ENCODE results near the gene DTD1.

DNA sequence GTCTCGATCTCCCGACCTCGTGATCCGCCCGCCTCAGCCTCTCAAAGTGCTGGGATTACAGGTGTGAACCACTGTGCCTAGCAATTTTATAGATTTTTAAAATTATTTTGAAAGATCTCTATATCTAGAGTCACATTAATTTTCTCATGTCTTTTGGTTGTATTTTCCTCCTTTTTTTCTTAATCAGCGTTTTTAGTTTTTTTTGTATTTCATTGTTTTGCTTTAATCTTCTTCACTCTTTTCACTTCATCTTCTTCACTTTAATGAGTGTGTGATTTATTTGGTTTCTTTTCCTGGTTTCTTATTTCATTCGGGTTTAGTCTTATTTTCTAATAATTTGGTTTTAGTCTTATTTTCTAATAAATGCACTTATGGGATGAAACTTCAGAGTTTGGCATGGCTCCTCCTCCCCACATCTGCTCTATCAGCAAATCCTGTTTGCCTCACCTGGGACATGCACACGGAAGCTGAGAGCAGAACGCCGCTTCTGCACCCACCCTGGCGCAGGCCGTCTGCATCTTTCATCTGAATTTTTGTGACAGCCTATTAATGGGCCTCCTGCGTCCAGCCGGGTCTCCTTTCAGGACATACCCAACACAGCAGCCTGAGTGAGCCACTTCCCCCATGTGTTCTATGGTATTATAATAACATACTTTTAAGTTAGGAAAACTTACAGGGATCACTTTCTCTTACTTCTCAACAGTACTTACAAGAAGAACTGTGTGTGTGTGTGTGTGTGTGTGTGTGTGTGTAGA lies 35.5 kb downstream of the DTD1 start:
- TF ChIP-seq, protein P1, sequence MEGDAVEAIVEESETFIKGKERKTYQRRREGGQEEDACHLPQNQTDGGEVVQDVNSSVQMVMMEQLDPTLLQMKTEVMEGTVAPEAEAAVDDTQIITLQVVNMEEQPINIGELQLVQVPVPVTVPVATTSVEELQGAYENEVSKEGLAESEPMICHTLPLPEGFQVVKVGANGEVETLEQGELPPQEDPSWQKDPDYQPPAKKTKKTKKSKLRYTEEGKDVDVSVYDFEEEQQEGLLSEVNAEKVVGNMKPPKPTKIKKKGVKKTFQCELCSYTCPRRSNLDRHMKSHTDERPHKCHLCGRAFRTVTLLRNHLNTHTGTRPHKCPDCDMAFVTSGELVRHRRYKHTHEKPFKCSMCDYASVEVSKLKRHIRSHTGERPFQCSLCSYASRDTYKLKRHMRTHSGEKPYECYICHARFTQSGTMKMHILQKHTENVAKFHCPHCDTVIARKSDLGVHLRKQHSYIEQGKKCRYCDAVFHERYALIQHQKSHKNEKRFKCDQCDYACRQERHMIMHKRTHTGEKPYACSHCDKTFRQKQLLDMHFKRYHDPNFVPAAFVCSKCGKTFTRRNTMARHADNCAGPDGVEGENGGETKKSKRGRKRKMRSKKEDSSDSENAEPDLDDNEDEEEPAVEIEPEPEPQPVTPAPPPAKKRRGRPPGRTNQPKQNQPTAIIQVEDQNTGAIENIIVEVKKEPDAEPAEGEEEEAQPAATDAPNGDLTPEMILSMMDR (IDR thresholded peaks at IDR 0.05; ENCODE audit: insufficient read depth, low read depth, low read length), result no peak
- TF ChIP-seq EZH2 (IDR thresholded peaks at IDR 0.05; ENCODE audit: insufficient read depth, low read length), result no peak

Data from astrocyte (in vitro differentiated cells and primary cell).